GM12878 (cell line): ENCODE measurements around the gene PPP1R14B. TPM values are rescaled to one million over a fixed set of nuclear protein-coding genes. Genes with fewer than 3 reads are reported as not detected.

Experiments used
- ATAC-seq: fragments of 200-7000 bp; cut with Tn5 transposase; 3 replicates; pipeline ENCODE4 v1.9.1; 2020; ENCODE audit warnings: mild to moderate bottlenecking, moderate library complexity
- BruUV-seq: library from RNA; stranded (reverse); fragments of 400-500 nt; replicated peaks from 2 replicates; lab custom pipeline; 2021; lab: Mats Ljungman, UMichigan
- CTCF ChIA-PET: fragments of 300-600 bp; sonication (Branson Sonifier 250); formaldehyde crosslinking; extraction: SDS; loops from one replicate; lab custom pipeline; 2021; ENCODE audit warnings: inconsistent platforms; lab: Yijun Ruan, JAX
- POLR2A ChIA-PET: fragments of 350-600 bp; formaldehyde crosslinking; extraction: SDS; loops from one replicate; lab custom pipeline; 2021; ENCODE audit warnings: inconsistent platforms; lab: Charles Lee
- RAD21 ChIA-PET: fragments of 300-600 bp; sonication (Branson Sonifier 250); formaldehyde crosslinking; loops from one replicate; lab custom pipeline; 2023; ENCODE audit warnings: antibody characterized with exemption; ENCODE audit not compliant: unreplicated experiment; lab: Charles Lee
- SMC1A ChIA-PET: fragments of 300-600 bp; sonication (Branson Sonifier 250); formaldehyde crosslinking; loops from one replicate; lab custom pipeline; 2023; ENCODE audit not compliant: unreplicated experiment, uncharacterized antibody; lab: Charles Lee
- DNase-seq: peaks from one replicate; pipeline ENCODE4 v3.0.0-alpha.2; 2011; ENCODE audit warnings: low read depth, low spot score
- FAIRE-seq: peaks from 3 replicates; lab custom pipeline; 2011; peaks lifted over from hg19 to GRCh38; lab: Jason Lieb, UNC
- H2AFZ ChIP-seq: 2 replicates; pipeline ENCODE4 v1.6.0; 2011; ENCODE audit warnings: low read depth, low read length, control low read depth; ENCODE audit not compliant: control insufficient read depth
- H3K27ac ChIP-seq: 2 replicates; pipeline ENCODE4 v1.5.1; 2011; ENCODE audit warnings: control low read depth; ENCODE audit not compliant: control insufficient read depth, insufficient read depth
- H3K27me3 ChIP-seq, 2 experiments: replicated peaks in 1 of 2; 2 replicates each; pipeline versions ENCODE4 v1.6.0 to v1.6.1; 2011; ENCODE audit warnings: low read length in 1 of 2; ENCODE audit not compliant: control insufficient read depth in 2 of 2, insufficient read depth in 2 of 2
- H3K36me3 ChIP-seq, 2 experiments: 2 replicates each; pipeline ENCODE4 v1.5.1; 2011; ENCODE audit warnings: low read length in 1 of 2; ENCODE audit not compliant: control insufficient read depth in 2 of 2, insufficient read depth in 2 of 2
- H3K4me1 ChIP-seq: 2 replicates; pipeline ENCODE4 v1.6.1; 2011; ENCODE audit warnings: mild to moderate bottlenecking, low read length, moderate library complexity, mixed read lengths; ENCODE audit not compliant: control insufficient read depth, insufficient read depth
- H3K4me2 ChIP-seq: 2 replicates; pipeline ENCODE4 v1.6.0; 2011; ENCODE audit warnings: control low read depth; ENCODE audit not compliant: control insufficient read depth, insufficient read depth
- H3K4me3 ChIP-seq: fragments of 200-600 bp; sonication (generic); 2 replicates; pipeline ENCODE4 v1.5.1; 2016
- H3K79me2 ChIP-seq: 2 replicates; pipeline ENCODE4 v1.6.0; 2011; ENCODE audit warnings: low read length; ENCODE audit not compliant: control insufficient read depth, insufficient read depth
- H3K9ac ChIP-seq: 2 replicates; pipeline ENCODE4 v1.8.0; 2011; ENCODE audit warnings: low read length, control low read depth, mixed read lengths; ENCODE audit not compliant: control insufficient read depth, insufficient read depth
- H3K9me3 ChIP-seq: replicated peaks from 3 replicates; pipeline ENCODE4 v1.5.1; 2011; ENCODE audit warnings: mild to moderate bottlenecking, low read length; ENCODE audit not compliant: control insufficient read depth, insufficient read depth
- H4K20me1 ChIP-seq: 2 replicates; pipeline ENCODE4 v1.6.0; 2011; ENCODE audit not compliant: control insufficient read depth, insufficient read depth
- GATAD2B ChIP-seq: fragments of 450-650 bp; conservative IDR thresholded peaks from 2 replicates; pipeline ENCODE4 v1.6.1; 2017; ENCODE audit warnings: low read depth, mild to moderate bottlenecking, moderate library complexity
- HDGF ChIP-seq: fragments of 450-650 bp; IDR thresholded peaks from 2 replicates; pipeline ENCODE4 v1.6.1; 2016; ENCODE audit warnings: antibody characterized with exemption
- JUND ChIP-seq: IDR thresholded peaks from 2 replicates; pipeline ENCODE4 v1.6.1; 2012; ENCODE audit warnings: low read depth, mild to moderate bottlenecking, low read length, improper control_type of control experiment, moderate library complexity
- SIN3A ChIP-seq: IDR thresholded peaks from 2 replicates; pipeline ENCODE4 v1.6.1; 2012; ENCODE audit warnings: low read depth, low read length, improper control_type of control experiment
- SPI1 ChIP-seq: IDR thresholded peaks from 2 replicates; pipeline ENCODE4 v1.6.1; 2011; ENCODE audit warnings: low read depth, mild to moderate bottlenecking, low read length, moderate library complexity, borderline replicate concordance; ENCODE audit not compliant: insufficient read depth
- TCF7 ChIP-seq: IDR thresholded peaks from 2 replicates; pipeline ENCODE4 v1.6.1; 2014; ENCODE audit warnings: antibody characterized with exemption, borderline replicate concordance
- ZNF622 ChIP-seq: fragments of 450-650 bp; IDR thresholded peaks from 2 replicates; pipeline ENCODE4 v1.6.1; 2017; ENCODE audit warnings: mild to moderate bottlenecking, inconsistent platforms
- WGBS: methylation state at CpG from one replicate; pipeline ENCODE4 v1.1.6; 2016; ENCODE audit warnings: low lambda C conversion rate; ENCODE audit not compliant: insufficient replicate concordance, insufficient coverage; ENCODE audit errors: missing lambda C conversion rate; 5-methylcytosine and 5-hydroxymethylcytosine counted together
- in situ Hi-C: fragments of 300-500 bp; cut with MboI; formaldehyde crosslinking; loops from 9 replicates; pipeline ENCODE4 v1.14.3; 2018; ENCODE audit warnings: mixed read lengths
- intact Hi-C: fragments of 100-400 bp; cut with micrococcal nuclease; formaldehyde crosslinking; loops from one replicate; pipeline ENCODE4 v1.14.2; 2022; ENCODE audit not compliant: unreplicated experiment
- polyA plus RNA-seq, 11 experiments: library from polyadenylated mRNA; depleted of rRNA in 4 of 11; unstranded in 6 of 11; stranded (reverse) in 5 of 11; fragments of >200 nt; fragmentation: Nextera tagmentation in 4 of 11; fragmentation: Illumina TruSeq in 1 of 11; extraction: Ambion mirVana in 4 of 11; extraction: Trizol in 1 of 11; gene quantifications; 1 replicate in 1 of 11; 2 replicates in 10 of 11; pipeline versions ENCODE4 v1.2.1 to v1.2.3, GENCODE V29; 2011 to 2016; ENCODE audit warnings: inconsistent platforms in 2 of 11, missing spikeins in 2 of 11, low read depth in 1 of 11
- total RNA-seq, 4 experiments: library from RNA; depleted of rRNA in 3 of 4; stranded (reverse); fragments of >200 nt in 3 of 4; fragmentation: Illumina TruSeq in 1 of 4; extraction: Trizol in 1 of 4; gene quantifications; 2 replicates each; pipeline versions ENCODE4 v1.2.1 to v1.2.3, GENCODE V29; 2013 to 2021
- TF ChIP-seq, protein P1 (sequence below): fragments of 450-650 bp; IDR thresholded peaks from 2 replicates; pipeline ENCODE4 v1.6.1; 2017; ENCODE audit warnings: borderline replicate concordance
- TF ChIP-seq, protein P2 (sequence below), 3 experiments: IDR thresholded peaks in 2 of 3; conservative IDR thresholded peaks in 1 of 3; 2 replicates each; pipeline ENCODE4 v1.5.1; 2011; ENCODE audit warnings: low read depth in 3 of 3, low read length in 3 of 3, mild to moderate bottlenecking in 3 of 3, control low read depth in 2 of 3, moderate library complexity in 2 of 3, inconsistent platforms in 1 of 3, mixed read lengths in 1 of 3; ENCODE audit not compliant: control insufficient read depth in 2 of 3, insufficient read depth in 1 of 3; ENCODE audit errors: extremely low read depth in 1 of 3
- TF ChIP-seq, protein P3 (sequence below): IDR thresholded peaks from 2 replicates; pipeline ENCODE4 v1.6.1; 2012; ENCODE audit warnings: mild to moderate bottlenecking, low read depth, low read length
- TF ChIP-seq, protein P4 (sequence below): IDR thresholded peaks from 2 replicates; pipeline ENCODE4 v1.6.1; 2012; ENCODE audit warnings: low read depth, low read length, improper control_type of control experiment

The PPP1R14B gene
- total and polyA plus RNA-seq, 10 of the 15 experiments (the other 5 are each of a cell fraction or from before 2014, with no cell fraction given), result 8.4 to 283 (median 124) TPM

DNA sequence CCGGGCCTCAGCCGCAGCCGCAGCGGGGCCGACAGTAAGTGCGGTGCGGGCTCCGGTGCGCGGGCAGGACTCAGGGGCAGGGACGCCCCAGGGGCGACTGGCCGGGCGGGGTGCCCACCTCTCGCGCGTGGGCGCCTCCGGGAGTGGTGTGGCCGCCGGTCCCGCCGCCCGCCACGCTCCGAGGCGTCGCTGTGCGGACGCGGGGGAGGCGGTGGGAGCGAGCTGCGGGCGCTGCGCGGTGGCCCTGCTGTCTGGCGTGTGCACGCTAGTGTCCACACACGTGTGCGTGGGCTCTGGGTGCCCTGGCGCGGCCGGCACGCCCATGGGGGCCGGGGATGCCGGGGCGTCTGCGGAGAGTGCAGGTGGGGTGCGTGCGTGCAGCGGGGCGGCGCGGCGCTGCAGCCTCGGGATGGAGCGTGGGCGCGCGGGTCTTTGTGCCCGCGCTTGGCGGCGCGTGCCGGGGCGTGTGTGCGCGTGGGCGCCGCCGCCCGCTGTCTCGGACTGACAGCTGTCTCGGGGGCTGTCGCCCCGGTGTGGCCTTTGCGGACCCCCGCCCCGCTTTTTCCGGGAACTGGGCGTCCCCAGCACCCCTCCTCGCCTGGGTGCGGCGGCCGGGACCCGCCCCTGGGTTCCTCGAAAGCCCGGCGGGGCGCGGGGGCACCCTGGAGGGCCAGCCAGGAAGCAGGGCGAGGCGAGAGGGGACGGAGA lies 45.2 kb upstream of the PPP1R14B start (continued):
- TF ChIP-seq, protein P1, sequence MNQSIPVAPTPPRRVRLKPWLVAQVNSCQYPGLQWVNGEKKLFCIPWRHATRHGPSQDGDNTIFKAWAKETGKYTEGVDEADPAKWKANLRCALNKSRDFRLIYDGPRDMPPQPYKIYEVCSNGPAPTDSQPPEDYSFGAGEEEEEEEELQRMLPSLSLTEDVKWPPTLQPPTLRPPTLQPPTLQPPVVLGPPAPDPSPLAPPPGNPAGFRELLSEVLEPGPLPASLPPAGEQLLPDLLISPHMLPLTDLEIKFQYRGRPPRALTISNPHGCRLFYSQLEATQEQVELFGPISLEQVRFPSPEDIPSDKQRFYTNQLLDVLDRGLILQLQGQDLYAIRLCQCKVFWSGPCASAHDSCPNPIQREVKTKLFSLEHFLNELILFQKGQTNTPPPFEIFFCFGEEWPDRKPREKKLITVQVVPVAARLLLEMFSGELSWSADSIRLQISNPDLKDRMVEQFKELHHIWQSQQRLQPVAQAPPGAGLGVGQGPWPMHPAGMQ, result no peak
- no peak; the same call in 1 of the 2 replicates for TF ChIP-seq GATAD2B

- Histone ChIP-seq H3K4me3 (no peak within 1 kb of the TSS), H3K9ac (no peak within 1 kb of the TSS), H3K27me3 (peaks cover 3 to 13% of the 10 kb centered on the region in 2 experiments), H2AFZ (no peak within 1 kb of the TSS), H4K20me1 (no peaks in the 10 kb centered on the region; the same call in 1 of the 2 replicates), H3K9me3 (no peaks in the 10 kb centered on the region), H3K4me2 (peak within 1 kb of the TSS; percentile 48; the same call in 1 of the 2 replicates), H3K27ac (no peak within 1 kb of the TSS), H3K4me1 (peaks cover 2% of the 10 kb centered on the region)
- FAIRE-seq (no peak), DNase-seq (no peak), ATAC-seq (no peak)
- in situ Hi-C loops (no loop called here), intact Hi-C loops (no loop called here)
- ChIA-PET POLR2A (no interaction called here), CTCF (no interaction called here), SMC1A (no interaction called here)
- WGBS, result 20% methylated on average over 18 of the region's 45 CpGs
- BruUV-seq, result no TSS peak
- TF ChIP-seq JUND, result no peak
- no peak for TF ChIP-seq ZNF622
- TF ChIP-seq SPI1, result no peak
- TF ChIP-seq SIN3A, result no peak
- TF ChIP-seq TCF7, result no peak
- TF ChIP-seq, protein P2, sequence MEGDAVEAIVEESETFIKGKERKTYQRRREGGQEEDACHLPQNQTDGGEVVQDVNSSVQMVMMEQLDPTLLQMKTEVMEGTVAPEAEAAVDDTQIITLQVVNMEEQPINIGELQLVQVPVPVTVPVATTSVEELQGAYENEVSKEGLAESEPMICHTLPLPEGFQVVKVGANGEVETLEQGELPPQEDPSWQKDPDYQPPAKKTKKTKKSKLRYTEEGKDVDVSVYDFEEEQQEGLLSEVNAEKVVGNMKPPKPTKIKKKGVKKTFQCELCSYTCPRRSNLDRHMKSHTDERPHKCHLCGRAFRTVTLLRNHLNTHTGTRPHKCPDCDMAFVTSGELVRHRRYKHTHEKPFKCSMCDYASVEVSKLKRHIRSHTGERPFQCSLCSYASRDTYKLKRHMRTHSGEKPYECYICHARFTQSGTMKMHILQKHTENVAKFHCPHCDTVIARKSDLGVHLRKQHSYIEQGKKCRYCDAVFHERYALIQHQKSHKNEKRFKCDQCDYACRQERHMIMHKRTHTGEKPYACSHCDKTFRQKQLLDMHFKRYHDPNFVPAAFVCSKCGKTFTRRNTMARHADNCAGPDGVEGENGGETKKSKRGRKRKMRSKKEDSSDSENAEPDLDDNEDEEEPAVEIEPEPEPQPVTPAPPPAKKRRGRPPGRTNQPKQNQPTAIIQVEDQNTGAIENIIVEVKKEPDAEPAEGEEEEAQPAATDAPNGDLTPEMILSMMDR (IDR thresholded peaks at IDR 0.05 in 2 of 3, conservative IDR thresholded peaks at IDR 0.05 in 1 of 3; ENCODE audit: control insufficient read depth in 2 of 3, extremely low read depth in 1 of 3, insufficient read depth in 1 of 3, low read depth in 3 of 3, low read length in 3 of 3), result no peak
- TF ChIP-seq HDGF, result no peak
- TF ChIP-seq, protein P3, sequence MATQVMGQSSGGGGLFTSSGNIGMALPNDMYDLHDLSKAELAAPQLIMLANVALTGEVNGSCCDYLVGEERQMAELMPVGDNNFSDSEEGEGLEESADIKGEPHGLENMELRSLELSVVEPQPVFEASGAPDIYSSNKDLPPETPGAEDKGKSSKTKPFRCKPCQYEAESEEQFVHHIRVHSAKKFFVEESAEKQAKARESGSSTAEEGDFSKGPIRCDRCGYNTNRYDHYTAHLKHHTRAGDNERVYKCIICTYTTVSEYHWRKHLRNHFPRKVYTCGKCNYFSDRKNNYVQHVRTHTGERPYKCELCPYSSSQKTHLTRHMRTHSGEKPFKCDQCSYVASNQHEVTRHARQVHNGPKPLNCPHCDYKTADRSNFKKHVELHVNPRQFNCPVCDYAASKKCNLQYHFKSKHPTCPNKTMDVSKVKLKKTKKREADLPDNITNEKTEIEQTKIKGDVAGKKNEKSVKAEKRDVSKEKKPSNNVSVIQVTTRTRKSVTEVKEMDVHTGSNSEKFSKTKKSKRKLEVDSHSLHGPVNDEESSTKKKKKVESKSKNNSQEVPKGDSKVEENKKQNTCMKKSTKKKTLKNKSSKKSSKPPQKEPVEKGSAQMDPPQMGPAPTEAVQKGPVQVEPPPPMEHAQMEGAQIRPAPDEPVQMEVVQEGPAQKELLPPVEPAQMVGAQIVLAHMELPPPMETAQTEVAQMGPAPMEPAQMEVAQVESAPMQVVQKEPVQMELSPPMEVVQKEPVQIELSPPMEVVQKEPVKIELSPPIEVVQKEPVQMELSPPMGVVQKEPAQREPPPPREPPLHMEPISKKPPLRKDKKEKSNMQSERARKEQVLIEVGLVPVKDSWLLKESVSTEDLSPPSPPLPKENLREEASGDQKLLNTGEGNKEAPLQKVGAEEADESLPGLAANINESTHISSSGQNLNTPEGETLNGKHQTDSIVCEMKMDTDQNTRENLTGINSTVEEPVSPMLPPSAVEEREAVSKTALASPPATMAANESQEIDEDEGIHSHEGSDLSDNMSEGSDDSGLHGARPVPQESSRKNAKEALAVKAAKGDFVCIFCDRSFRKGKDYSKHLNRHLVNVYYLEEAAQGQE, result no peak
- TF ChIP-seq, protein P4, sequence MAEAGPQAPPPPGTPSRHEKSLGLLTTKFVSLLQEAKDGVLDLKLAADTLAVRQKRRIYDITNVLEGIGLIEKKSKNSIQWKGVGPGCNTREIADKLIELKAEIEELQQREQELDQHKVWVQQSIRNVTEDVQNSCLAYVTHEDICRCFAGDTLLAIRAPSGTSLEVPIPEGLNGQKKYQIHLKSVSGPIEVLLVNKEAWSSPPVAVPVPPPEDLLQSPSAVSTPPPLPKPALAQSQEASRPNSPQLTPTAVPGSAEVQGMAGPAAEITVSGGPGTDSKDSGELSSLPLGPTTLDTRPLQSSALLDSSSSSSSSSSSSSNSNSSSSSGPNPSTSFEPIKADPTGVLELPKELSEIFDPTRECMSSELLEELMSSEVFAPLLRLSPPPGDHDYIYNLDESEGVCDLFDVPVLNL, result no peak
- TF ChIP-seq, all 136 proteins: peak for 0
- RAD21 ChIA-PET, result no interaction called here
- Histone ChIP-seq H3K36me3 (peaks cover 0 to 2% of the 10 kb centered on the region in 2 experiments; a peak in 2 of 4 replicates), H3K79me2 (no peaks in the 10 kb centered on the region)
These were observed 44.6 kb upstream of the PPP1R14B start, which contains the start of gene KCNK4 for GRCh38 chr11:64291262-64291751. KCNK4 (plus strand) TSS chr11:64291302; CDS start chr11:64293019, 1,717 bp downstream.
